ENCODE data around the gene KIF16B.
"Not testable (repeated sequence)": the region's sequence is repeated elsewhere in the genome, so short reads cannot be mapped to it uniquely, and the experiment has no call there.

The KIF16B gene

DNA sequence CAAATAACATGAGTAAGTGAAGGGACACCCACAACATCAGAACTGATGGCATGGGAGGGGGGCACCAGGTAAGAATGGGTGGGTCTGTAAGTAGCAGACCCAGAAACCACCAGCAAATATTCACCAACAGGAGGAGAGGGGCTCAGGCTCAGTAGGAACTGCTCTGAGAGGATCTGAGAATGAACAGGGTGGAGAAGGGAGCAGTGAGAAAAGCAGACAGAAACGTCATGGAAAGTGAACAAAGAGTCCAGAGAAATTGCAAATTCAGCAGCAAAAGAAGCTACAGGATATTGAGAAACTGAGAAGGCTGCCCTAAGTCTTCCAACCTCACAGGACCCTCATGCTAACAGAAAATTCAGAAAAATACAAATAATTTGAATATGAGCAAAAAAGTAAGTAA, 121.3 kb downstream of the KIF16B start:
- H3K4me1 Mint-ChIP-seq (ENCODE audit: low read depth): peaks cover 6% of the 10 kb centered on the region
- intact Hi-C loops (cut with micrococcal nuclease): no loop called here
- no peak overlapping the region for H3K4me3 Mint-ChIP-seq
- H3K9me3 Mint-ChIP-seq: no peaks in the 10 kb centered on the region
- peaks cover 16% of the 10 kb centered on the region for H3K36me3 Mint-ChIP-seq (ENCODE audit: low read depth)
- no peaks in the 10 kb centered on the region for H3K27me3 Mint-ChIP-seq
- peak overlapping the region; percentile 11 for H3K27ac Mint-ChIP-seq

DNA sequence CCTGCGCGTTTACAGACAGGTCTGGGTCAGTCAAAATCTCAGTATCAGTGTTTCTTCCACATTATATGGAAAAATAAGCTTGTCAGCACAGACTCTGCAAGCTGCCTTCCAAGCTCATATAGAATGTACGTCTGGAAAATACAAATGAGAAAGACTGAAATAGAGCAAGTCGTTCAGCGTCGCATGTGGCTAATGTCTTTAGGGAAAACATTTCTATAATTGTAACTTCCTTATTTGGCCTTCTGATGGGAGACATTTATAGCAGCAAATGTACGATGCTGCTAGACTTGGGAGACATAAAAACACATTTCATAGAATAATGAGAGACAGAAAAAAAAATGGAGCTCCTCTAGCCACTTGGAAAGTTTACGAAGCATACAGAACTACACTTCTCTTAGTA, 122.2 kb downstream of the KIF16B start:
- H3K4me3 Mint-ChIP-seq: no peak overlapping the region
- H3K9me3 Mint-ChIP-seq: no peaks in the 10 kb centered on the region
- peaks cover 6% of the 10 kb centered on the region for H3K4me1 Mint-ChIP-seq (ENCODE audit: low read depth)
- H3K27me3 Mint-ChIP-seq: no peaks in the 10 kb centered on the region
- no peak overlapping the region for H3K27ac Mint-ChIP-seq
- H3K36me3 Mint-ChIP-seq (ENCODE audit: low read depth): peaks cover 16% of the 10 kb centered on the region
- intact Hi-C loops (cut with micrococcal nuclease): no loop called here

DNA sequence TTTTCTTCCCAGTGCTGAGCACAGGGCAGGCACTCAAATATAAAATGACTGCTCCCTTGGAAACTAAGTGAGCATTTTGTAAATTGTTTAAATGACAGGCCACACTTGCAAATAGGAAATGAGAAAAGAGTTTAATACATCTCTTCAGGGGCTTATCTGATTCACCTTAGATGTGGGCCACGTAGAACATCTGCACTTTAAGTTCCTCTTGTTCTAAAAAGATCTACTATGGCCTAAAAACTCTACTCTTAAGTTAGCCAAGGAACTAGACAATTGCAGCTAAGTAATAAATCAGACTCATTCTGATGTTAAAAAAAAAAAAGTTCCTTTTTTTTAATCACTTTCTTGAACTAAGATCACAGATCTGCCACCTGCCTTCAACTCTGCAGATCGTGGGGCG, 126.3 kb downstream of the KIF16B start:
- no peak overlapping the region for H3K27ac Mint-ChIP-seq
- no peaks in the 10 kb centered on the region for H3K9me3 Mint-ChIP-seq
- H3K4me3 Mint-ChIP-seq: no peak overlapping the region
- no peaks in the 10 kb centered on the region for H3K27me3 Mint-ChIP-seq
- H3K4me1 Mint-ChIP-seq (ENCODE audit: low read depth): peaks cover 4% of the 10 kb centered on the region
- H3K36me3 Mint-ChIP-seq (ENCODE audit: low read depth): peaks cover 16% of the 10 kb centered on the region
- intact Hi-C loops (cut with micrococcal nuclease): no loop called here

DNA sequence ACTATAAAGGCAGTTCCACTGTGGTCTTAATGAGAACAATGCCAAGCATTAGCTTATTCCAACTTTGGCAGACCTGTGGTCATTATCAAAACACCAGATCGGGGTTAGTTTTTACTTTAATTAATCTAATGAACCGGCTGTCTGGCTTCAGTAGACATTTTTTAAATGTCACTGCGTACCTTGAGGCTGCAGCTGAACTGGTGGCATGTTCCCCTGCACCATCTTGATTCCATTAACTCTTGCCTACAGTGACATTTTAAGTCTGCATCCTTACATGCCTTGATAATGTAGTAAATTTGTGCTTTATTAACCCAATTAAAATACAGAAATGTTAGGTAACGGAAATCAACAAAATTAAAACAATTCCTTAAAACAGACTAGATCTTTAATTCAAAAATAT, 127.0 kb downstream of the KIF16B start:
- Mint-ChIP-seq H3K4me1 (ENCODE audit: low read depth) (no peaks in the 10 kb centered on the region), H3K4me3 (no peak overlapping the region), H3K27me3 (no peaks in the 10 kb centered on the region), H3K9me3 (no peaks in the 10 kb centered on the region), H3K36me3 (ENCODE audit: low read depth) (peaks cover 16% of the 10 kb centered on the region), H3K27ac (no peak overlapping the region)
- intact Hi-C loops (cut with micrococcal nuclease): no loop called here

DNA sequence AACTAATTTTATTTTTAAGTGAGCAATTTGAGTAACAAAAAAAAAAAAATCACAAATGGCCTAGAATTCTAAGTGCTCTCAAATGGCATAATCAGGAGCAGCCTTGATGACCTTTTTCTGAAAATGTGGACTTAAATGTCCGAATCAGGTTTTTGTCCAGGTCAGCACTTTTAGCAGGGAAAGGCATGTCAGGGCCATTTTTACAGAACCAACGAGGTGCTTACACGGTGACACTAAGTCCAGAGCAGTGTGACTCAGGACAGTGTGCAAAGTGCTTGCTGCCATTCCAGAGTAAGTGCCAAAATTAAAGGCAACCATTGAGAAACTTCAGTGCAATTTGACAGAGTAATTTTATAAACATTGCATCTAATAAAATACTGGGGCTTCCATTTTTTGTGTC, 127.8 kb downstream of the KIF16B start:
- Mint-ChIP-seq H3K27ac (no peak overlapping the region), H3K4me1 (ENCODE audit: low read depth) (no peaks in the 10 kb centered on the region), H3K27me3 (no peaks in the 10 kb centered on the region), H3K9me3 (no peaks in the 10 kb centered on the region), H3K36me3 (ENCODE audit: low read depth) (peaks cover 13% of the 10 kb centered on the region), H3K4me3 (no peak overlapping the region)
- intact Hi-C loops (cut with micrococcal nuclease): no loop called here

DNA sequence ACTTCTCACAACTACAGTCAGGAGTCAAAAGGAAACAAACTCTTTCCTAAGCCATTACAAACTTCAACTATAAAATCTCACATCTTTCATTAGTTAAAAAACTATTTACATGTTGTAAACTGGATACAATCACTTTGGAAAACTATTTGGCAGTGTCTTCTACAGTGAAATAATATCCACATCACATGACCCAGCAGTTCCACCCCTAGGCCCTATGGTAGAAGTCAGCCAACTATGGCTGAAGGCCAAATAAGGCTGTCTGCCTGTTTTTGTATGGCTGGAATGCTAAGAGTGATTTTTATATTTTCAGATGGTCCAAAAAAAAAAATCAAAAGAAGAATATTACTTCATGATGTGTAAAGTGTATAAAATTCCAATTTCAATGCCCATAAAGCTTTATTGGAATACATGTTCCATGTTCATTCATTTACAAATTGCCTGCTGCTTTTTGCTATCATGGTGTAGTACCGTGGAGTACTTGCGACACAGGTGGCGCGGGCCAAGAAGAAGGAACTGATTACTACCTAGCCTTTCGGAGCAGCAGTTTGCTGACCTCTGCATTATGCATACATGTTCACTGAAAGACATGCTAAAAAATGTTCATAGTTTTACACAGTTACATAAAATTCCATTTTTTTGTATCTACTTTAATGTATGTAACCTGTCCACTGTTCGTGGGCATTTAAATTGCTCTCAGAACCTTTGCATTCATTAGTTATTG, 129.0 kb downstream of the KIF16B start:
- peaks cover 9% of the 10 kb centered on the region for H3K36me3 Mint-ChIP-seq (ENCODE audit: low read depth)
- H3K27ac Mint-ChIP-seq: no peak overlapping the region

DNA sequence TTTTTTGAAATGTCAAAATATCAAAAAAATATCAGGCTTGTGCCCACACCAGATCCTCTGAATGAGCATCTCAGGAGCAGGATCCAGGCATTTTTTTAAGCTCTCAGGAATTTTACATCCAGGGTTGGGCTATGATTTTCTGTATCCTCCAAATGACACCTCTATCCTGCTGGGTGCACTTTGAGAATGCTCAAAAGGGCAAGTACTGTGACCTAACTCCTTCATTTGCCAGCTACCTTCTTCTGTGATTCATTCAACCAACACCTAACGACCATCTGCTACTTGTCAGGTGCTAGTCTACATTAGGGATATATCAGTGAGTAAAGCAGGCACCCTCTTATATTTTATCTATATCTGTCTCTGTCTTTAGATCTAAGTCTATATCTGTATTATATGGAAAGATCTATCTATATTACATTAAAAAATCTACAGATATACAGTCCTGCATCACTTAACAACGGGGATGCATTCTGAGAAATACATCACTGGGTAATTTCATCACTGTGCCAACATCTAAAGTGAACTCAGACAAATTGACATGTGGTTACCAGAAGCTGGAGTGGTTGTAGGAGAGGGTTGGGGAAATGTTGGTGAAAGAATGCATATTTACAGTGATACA, 131.6 kb downstream of the KIF16B start:
- H3K27me3 Mint-ChIP-seq: no peaks in the 10 kb centered on the region
- H3K4me1 Mint-ChIP-seq (ENCODE audit: low read depth): no peaks in the 10 kb centered on the region
- no peak overlapping the region for H3K4me3 Mint-ChIP-seq
- peaks cover 19% of the 10 kb centered on the region for H3K9me3 Mint-ChIP-seq
- H3K27ac Mint-ChIP-seq: no peak overlapping the region
- intact Hi-C loops (cut with micrococcal nuclease): no loop called here
- H3K36me3 Mint-ChIP-seq (ENCODE audit: low read depth): peaks cover 7% of the 10 kb centered on the region

More for the DNA sequence above, 129.0 kb downstream of the KIF16B start:
- intact Hi-C loops (cut with micrococcal nuclease): no loop called here
- Mint-ChIP-seq H3K27me3 (no peaks in the 10 kb centered on the region), H3K4me3 (no peak overlapping the region), H3K4me1 (ENCODE audit: low read depth) (no peaks in the 10 kb centered on the region), H3K9me3 (peaks cover 12% of the 10 kb centered on the region)

DNA sequence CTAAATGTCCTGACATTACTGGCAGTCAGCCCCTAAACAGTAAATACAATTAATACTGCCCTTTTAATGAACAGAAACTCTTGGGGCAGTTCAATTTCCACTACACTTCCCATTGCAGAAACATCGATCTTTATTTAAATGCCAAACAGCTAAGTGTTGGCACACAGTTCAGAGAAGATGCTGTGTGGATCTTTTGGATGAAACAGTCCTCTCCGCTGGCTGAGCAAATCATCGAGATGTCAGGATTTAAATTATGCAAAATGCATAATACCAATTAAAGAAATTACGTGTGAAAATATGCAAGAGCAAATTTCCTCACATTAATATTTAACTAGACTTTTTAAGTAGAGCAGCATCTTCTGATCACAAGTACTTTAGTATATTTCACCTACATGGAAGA, 132.6 kb downstream of the KIF16B start:
- Mint-ChIP-seq H3K27ac (no peak overlapping the region), H3K9me3 (peaks cover 19% of the 10 kb centered on the region), H3K4me1 (ENCODE audit: low read depth) (no peaks in the 10 kb centered on the region), H3K4me3 (no peak overlapping the region), H3K36me3 (ENCODE audit: low read depth) (peaks cover 7% of the 10 kb centered on the region), H3K27me3 (no peaks in the 10 kb centered on the region)
- intact Hi-C loops (cut with micrococcal nuclease): no loop called here

DNA sequence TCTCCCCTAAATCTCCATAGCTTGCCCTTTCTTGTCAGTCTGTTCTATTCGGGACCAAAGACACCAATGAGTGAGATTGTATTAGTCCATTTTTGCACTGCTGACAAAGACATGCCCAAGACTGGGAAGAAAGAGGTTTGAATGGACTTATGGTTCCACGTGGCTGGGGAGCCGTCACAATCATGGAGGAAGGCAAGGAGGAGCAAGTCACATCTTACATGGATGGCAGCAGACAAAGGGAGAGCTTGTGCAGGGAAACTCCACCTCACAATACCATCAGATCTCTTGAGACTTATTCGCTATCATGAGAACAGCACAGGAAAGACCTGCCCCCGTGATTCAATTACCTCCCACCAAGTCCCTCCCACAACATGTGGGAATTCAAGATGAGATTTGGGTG, 133.7 kb downstream of the KIF16B start:
- H3K36me3 Mint-ChIP-seq (ENCODE audit: low read depth); H3K27ac Mint-ChIP-seq; intact Hi-C loops (cut with micrococcal nuclease); H3K27me3 Mint-ChIP-seq; H3K4me3 Mint-ChIP-seq; H3K4me1 Mint-ChIP-seq (ENCODE audit: low read depth): not testable (repeated sequence)
- H3K9me3 Mint-ChIP-seq: peaks cover 19% of the 10 kb centered on the region

DNA sequence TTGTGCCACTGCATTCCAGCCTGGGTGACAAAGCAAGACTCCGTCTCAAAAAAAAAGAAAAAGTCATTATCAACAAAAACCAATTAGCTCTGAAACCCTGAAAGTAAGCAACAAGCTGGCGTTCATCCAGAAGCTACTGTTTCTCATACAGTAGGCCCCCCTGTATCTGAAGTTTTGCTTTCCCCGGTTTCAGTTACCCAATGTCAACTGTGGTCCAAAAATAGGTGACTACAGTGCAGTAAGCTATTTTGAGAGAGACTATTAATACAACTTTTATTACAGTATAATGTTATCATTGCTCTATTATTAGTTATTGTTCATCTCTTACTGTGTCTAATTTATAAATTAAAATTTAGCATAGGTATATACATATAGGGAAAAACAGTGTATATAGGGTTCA, 135.1 kb downstream of the KIF16B start:
- no peaks in the 10 kb centered on the region for H3K27me3 Mint-ChIP-seq
- peaks cover 7% of the 10 kb centered on the region for H3K36me3 Mint-ChIP-seq (ENCODE audit: low read depth)
- H3K9me3 Mint-ChIP-seq: peaks cover 19% of the 10 kb centered on the region
- no peak overlapping the region for H3K27ac Mint-ChIP-seq
- intact Hi-C loops (cut with micrococcal nuclease): no loop called here
- no peaks in the 10 kb centered on the region for H3K4me1 Mint-ChIP-seq (ENCODE audit: low read depth)
- H3K4me3 Mint-ChIP-seq: no peak overlapping the region

DNA sequence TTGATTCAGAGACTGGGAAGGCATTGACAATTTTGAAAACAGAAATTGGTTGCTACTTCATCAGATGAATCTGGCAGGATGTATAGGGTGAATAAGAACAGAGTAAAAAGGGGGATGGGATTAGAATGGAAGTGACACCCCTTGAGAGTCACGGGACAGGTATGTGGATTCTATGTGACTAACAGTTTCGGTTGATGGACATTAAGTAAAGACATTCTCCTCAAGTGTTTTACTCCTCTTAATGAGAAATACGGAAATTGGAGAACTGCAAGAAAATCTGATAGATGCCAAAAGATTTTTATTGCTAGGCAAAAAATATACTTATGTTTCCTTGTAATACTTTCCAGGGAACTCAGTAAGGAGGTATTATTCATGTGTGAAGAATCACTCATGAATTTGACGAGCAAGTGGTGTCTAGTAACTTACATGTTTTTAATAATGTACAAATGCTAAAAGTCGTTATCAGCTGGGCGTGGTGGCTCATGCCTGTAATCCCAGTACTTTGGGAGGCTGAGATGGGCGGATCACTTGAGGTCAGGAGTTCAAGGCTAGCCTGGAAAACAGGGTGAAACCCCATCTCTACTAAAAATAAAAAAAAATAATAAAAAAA, 135.8 kb downstream of the KIF16B start:
- peaks cover 19% of the 10 kb centered on the region for H3K9me3 Mint-ChIP-seq
- H3K4me3 Mint-ChIP-seq: no peak overlapping the region
- intact Hi-C loops (cut with micrococcal nuclease): no loop called here
- peaks cover 7% of the 10 kb centered on the region for H3K36me3 Mint-ChIP-seq (ENCODE audit: low read depth)
- H3K27ac Mint-ChIP-seq: no peak overlapping the region
- H3K27me3 Mint-ChIP-seq: no peaks in the 10 kb centered on the region
- H3K4me1 Mint-ChIP-seq (ENCODE audit: low read depth): no peaks in the 10 kb centered on the region

DNA sequence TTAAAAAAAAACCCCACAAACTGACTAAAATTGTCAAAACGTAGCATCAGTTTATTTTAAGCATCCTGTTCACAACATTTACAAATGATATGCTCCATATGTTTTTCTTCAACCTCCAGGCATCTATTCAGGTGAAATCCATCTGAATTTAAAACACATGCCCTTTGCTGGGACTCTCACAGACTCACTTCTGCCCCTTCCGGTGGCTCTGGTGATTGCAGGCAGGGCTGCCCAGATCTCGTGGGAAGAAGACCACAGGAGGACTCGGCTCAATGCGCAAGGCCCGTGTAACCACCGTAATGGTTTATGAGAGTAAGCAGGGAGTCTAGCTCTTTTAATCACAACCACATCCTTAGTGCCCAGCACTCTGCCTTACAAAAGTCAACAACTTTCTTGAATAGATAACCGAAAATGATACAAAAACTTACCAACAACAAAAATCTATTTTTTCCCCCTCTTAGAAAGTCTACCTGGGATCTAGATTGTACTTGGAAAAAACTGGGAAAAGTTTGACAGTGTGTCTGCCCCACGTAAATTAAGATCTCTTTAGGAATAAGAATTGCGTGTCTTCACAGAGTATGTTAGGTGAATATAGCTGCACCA, 139.1 kb downstream of the KIF16B start:
- intact Hi-C loops (cut with micrococcal nuclease): no loop called here
- H3K27ac Mint-ChIP-seq: no peak overlapping the region
- H3K9me3 Mint-ChIP-seq: peaks cover 6% of the 10 kb centered on the region
- peaks cover 11% of the 10 kb centered on the region for H3K36me3 Mint-ChIP-seq (ENCODE audit: low read depth)
- no peaks in the 10 kb centered on the region for H3K27me3 Mint-ChIP-seq
- H3K4me1 Mint-ChIP-seq (ENCODE audit: low read depth): no peaks in the 10 kb centered on the region
- no peak overlapping the region for H3K4me3 Mint-ChIP-seq

DNA sequence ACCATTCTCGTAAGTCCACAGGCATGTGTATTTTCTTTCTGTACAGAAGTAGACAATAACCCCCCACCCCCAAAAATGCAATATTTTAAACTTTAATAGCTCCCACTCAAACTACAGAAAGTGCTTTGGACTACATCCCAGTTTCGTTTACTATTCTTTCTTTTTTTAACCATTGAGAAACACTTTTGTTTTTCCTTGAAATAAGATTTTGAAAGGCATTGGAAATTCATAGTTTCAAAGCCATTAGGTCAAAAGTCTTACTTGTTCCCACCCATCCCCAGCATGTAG, 140.0 kb downstream of the KIF16B start:
- no peak overlapping the region for H3K4me3 Mint-ChIP-seq
- no peaks in the 10 kb centered on the region for H3K4me1 Mint-ChIP-seq (ENCODE audit: low read depth)
- peaks cover 14% of the 10 kb centered on the region for H3K36me3 Mint-ChIP-seq (ENCODE audit: low read depth)

DNA sequence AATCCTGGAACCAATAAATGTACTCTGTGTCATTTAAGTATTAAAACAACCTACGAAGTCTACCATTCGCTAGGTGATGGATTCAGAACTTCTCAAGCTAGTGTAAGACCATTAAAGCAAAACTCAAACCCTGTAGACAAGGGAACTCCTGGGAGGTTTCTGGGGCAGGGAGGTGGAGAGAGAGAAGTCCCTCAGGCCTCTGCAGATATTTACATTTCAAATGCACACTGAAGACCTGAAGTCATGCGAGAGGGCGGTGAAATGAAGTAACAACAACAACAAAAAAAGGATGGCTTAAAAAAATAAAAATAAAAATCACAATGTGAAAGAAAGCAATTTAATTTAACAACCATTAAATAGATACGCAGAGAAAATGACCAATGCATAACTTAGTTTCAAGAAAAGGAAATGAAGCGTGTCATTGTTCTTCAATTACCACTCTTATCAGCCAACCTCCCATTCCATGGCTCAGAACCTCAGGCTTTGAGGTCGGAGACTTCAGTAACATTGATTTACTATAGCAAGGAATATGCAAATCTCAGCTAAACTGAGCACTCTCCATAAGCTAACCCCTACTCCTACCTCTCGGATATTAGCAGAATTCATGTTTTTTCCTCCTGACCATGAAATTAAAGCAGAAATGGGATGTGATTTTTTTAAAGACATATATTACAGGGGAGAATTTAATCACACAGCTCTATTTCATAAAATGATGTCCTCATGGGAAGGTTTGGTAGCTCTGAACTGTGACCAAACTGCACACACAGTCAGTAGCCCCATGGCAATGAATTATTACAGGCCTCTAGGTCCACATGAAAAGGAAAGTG, 140.6 kb downstream of the KIF16B start:
- no peaks in the 10 kb centered on the region for H3K27me3 Mint-ChIP-seq
- no peak overlapping the region for H3K27ac Mint-ChIP-seq
- intact Hi-C loops (cut with micrococcal nuclease): no loop called here
- H3K4me3 Mint-ChIP-seq: no peak overlapping the region
- no peaks in the 10 kb centered on the region for H3K4me1 Mint-ChIP-seq (ENCODE audit: low read depth)
- H3K36me3 Mint-ChIP-seq (ENCODE audit: low read depth): peaks cover 20% of the 10 kb centered on the region
- no peaks in the 10 kb centered on the region for H3K9me3 Mint-ChIP-seq

More for the DNA sequence above, 140.0 kb downstream of the KIF16B start:
- Mint-ChIP-seq H3K9me3 (no peaks in the 10 kb centered on the region), H3K27me3 (no peaks in the 10 kb centered on the region), H3K27ac (no peak overlapping the region)
- intact Hi-C loops (cut with micrococcal nuclease): no loop called here

Data from dendritic cell treated with granulocyte-macrophage colony-stimulating factor and Interleukin-4, amounts not matched to agents 40 ng/mL and 50 ng/mL, for 4 days (primary cell).